Hematopoietic multipotent progenitor cell treated with erythropoietin and hydrocortisone succinate and interleukin-3 and kit ligand, for 4 days (in vitro differentiated cells): ENCODE data around the gene EXOC2.

Experiments used
- DNase-seq: peaks from one replicate; pipeline ENCODE4 v3.0.0-alpha.2; 2015

The EXOC2 gene

GRCh38 chr6:680666-681340, 12.1 kb downstream of the EXOC2 start:
- no peak for DNase-seq

- no peak for DNase-seq
Measured at GRCh38 chr6:680251-680650, 12.7 kb downstream of the EXOC2 start.

GRCh38 chr6:679282-679681, 13.7 kb downstream of the EXOC2 start:
- DNase-seq: no peak

GRCh38 chr6:678520-678919, 14.4 kb downstream of the EXOC2 start:
- no peak for DNase-seq

- DNase-seq: no peak
Measured at GRCh38 chr6:677919-678318, 15.0 kb downstream of the EXOC2 start.

GRCh38 chr6:674956-675355, 18.0 kb downstream of the EXOC2 start:
- no peak for DNase-seq

GRCh38 chr6:674406-674805, 18.5 kb downstream of the EXOC2 start:
- no peak for DNase-seq

GRCh38 chr6:667253-667927, 25.5 kb downstream of the EXOC2 start:
- DNase-seq: peak; percentile 19

- DNase-seq: no peak
Measured at GRCh38 chr6:665403-666267, 27.3 kb downstream of the EXOC2 start.

GRCh38 chr6:663788-664187, 29.2 kb downstream of the EXOC2 start:
- DNase-seq: peak; percentile 32

- DNase-seq: peak; percentile 30
Measured at GRCh38 chr6:659716-660581, 33.0 kb downstream of the EXOC2 start.

GRCh38 chr6:658244-658643, 34.7 kb downstream of the EXOC2 start:
- DNase-seq: peak; percentile 75

GRCh38 chr6:657743-658142, 35.2 kb downstream of the EXOC2 start:
- no peak for DNase-seq

GRCh38 chr6:656460-657252, 36.3 kb downstream of the EXOC2 start, which contains the start of gene HUS1B:
HUS1B (minus strand) TSS chr6:657100; CDS start chr6:656944, 156 bp downstream.
- no peak for DNase-seq

GRCh38 chr6:654136-654535, 38.8 kb downstream of the EXOC2 start:
- DNase-seq: no peak

GRCh38 chr6:652865-653264, 40.1 kb downstream of the EXOC2 start:
- DNase-seq: peak; percentile 18

- no peak for DNase-seq
Measured at GRCh38 chr6:650098-650497, 42.8 kb downstream of the EXOC2 start.

GRCh38 chr6:642805-643204, 50.1 kb downstream of the EXOC2 start:
- DNase-seq: no peak

- DNase-seq: no peak
Measured at GRCh38 chr6:641225-641985, 51.5 kb downstream of the EXOC2 start.

- no peak for DNase-seq
Measured at GRCh38 chr6:636488-636887, 56.5 kb downstream of the EXOC2 start.

GRCh38 chr6:635233-635632, 57.7 kb downstream of the EXOC2 start:
- no peak for DNase-seq
